ENCODE measurements around the gene CLDND2.
A peak's percentile ranks its signal among the peaks of the same experiment; 100 is the strongest.

The CLDND2 gene

DNA sequence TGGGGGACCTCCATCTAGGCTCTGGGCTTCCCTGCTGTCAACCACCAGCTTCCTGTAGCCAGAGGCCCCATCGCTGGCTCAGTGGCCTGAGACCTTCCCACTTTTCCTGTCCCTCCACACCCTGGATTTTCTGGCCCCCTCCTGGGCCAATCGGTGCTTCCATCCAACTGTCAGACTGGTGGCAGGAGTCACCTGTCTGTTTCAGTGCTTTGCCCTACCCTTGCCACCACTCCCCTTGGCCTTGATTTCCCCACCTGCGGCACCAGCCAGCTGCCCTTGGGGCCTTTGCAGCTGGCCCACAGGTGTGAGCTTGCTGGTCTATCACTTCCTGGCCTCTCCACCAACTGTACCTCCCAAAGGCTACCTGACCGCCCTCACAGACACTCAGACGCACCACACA, 39.4 kb downstream of the CLDND2 start:
- DNase-seq: no peak

DNA sequence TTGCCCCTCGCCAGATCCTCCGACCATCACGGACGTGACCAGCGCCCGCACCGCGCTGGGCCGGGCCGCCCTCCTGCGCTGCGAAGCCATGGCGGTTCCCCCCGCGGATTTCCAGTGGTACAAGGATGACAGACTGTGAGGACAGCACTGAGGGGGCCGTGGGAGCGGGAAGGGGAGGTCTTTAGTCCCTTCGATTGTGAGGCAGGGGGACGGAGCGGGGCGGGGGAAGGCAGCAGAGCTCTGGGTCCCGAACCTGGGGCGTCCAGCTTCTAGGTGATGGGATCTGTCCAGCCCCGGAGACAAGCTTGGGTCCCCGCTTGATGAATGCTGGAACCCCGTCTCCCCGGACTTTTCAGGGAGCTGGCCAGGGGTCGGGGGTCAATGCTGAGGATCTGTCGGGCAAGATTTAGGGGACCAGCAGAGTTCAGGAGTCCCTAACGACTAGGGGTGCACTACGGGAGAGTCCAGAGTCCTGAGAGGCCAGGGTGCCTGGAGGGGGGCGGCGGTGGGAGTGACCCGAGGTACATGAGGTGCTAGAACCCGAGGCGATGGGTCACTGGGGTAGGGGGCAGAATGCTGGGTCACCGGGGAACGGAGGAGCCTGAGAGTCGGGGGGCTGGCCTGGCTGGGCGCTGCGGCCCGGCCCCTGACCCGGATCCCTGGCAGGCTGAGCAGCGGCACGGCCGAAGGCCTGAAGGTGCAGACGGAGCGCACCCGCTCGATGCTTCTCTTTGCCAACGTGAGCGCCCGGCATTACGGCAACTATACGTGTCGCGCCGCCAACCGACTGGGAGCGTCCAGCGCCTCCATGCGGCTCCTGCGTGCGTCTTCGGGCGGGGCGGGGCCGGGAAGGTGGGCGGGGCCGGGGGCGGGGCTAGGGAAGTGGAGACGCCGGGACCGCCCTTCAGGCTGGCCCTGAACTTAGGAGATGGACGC, 41.5 kb downstream of the CLDND2 start:
- DNase-seq: peak; percentile 76

DNA sequence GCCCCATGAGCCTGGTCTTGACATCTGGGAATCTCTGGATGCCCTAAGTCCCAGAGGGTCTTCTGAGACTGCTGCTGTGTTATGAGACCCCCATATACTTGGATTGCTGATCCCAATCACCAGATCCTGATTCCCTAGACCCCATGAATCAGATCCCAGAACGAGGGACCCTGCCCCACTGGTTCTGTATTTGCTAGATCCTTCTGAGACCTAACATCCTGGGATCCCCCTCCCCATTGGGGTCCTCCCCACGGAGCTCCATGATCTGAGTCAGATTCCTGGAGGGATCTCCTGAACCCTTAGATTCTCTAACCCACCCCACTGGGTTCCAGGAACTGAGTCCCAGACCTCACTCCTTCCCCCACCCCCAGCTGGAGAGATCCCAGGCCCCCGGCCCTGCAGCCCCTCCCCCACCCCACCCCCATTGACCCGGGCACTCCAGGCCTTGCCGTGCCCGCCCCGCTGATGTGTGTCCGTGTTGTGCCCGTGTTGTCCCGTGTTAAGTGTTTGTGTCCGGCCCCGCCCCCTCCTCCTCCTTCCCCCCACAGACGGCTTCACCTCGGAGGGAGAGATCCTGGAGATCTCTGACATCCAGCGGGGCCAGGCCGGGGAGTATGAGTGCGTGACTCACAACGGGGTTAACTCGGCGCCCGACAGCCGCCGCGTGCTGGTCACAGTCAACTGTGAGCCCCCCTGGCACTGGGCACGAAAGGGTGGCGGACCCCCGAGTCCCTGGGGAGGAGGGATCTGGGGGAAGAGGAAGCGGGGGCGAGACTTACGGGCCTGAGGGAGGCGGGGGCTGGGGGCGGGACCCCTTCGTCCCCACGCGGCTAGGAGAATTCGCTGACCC, 42.4 kb downstream of the CLDND2 start:
- no peak for DNase-seq

DNA sequence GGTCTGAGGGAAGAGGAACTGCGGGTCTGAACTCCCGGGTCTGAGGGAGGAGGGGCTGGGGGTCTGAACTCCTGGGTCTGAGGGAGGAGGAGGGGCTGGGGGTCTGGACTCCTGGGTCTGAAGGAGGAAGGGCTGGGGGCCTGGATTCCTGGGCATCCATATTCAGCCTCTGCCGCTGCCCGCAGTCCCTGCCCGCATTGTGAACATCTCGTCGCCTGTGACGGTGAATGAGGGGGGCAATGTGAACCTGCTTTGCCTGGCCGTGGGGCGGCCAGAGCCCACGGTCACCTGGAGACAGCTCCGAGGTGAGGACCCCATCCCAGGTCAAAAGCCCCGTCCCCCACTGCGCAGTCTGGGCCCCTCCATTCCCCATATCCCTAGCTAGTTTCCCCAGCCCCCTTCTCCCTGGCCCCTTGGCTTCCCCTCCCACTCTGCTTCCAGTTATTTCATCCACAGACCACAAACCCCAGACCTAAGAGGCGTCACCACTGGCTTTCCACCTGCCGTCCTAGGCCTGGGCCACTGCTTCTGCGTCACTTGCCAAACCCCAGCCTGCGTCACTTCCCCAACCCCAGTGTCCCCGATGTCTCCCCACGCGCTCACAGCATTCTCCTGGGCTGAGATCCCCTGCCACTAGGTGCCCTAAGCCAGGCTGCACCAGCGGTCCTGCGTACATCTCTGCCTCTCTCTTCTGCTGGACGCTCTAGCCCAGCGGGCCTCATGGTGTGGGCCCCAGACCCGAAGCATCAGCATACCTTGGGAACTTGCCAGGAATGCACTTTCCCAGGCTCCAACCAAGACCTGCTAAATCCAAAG, 43.4 kb downstream of the CLDND2 start:
- DNase-seq: peak; percentile 30

DNA sequence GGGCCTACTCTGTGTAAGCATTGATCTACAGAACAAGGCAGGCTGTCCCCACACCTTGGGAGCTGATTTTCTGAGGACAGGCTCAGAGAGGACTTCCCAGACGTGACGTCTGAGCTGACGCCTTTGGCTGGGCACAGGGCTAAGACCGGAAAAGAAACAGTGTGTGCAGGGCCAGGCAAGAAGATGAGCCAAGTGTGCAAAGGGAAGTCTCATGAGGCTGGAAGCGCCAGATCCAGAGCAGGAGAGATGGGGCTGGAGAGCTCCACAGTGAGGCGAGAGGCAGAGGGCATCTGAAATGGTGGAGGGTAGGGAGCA, 44.7 kb downstream of the CLDND2 start:
- no peak for DNase-seq

DNA sequence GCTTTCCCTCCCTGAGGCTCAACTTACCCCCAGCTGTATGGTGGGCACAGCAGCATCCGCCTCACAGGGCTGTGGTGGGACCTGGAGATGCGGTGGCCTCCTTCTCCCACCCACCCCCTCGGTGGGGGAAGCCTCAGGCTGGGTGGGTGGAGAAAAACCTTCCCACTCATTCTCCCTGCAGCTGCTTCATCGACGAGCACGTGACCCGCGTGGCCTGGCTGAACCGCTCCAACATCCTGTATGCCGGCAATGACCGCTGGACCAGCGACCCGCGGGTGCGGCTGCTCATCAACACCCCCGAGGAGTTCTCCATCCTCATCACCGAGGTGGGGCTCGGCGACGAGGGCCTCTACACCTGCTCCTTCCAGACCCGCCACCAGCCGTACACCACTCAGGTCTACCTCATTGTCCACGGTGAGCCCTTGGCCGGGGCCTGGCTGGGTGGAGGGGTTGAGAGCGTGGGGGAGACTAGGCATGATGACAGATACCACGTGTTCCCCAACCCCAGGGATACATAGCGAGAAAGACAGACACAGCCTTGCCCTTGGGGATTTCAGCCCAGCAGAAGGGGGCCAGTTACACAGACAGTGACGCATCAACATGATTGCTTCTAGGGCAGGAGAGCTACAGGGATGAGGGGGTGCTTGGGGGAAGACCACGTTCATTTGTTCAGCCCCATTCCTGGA, 45.2 kb downstream of the CLDND2 start:
- DNase-seq: no peak

DNA sequence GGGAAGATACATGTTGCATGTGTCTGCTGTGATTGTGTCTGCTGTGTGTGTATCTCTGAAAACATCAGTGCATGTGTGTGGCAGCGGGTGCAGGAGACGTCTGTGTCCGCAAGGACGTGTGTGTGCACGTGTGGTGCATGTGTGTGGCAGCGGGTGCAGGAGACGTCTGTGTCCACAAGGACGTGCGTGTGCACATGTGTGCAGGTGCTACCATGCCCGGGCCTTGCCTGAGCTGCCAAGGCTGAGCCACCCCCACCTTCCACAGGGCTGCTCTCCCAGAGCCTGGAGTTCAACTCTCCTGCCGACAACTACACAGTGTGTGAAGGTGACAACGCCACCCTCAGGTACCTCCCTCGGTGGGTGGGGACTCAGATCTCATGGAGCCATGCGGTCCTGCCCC, 47.0 kb downstream of the CLDND2 start:
- DNase-seq: no peak

DNA sequence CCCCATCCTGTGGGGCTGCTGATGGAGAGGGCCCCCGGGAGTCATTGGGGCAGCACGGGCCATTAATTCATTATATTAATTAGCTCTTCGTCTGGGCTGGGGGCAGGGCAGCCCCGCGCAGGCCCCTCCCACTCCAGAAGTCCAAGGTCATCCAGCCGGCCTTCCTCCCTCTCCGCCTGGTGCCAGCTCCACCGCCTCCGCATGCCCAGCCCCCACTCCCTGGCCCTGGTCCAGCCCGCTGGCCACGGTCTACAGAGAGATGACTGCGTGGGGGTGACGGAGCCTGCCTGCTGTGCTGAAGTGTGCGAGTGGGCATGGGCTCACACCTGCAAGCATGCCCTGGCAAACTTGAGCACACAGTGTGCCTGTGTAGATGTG, 48.5 kb downstream of the CLDND2 start:
- DNase-seq: no peak

DNA sequence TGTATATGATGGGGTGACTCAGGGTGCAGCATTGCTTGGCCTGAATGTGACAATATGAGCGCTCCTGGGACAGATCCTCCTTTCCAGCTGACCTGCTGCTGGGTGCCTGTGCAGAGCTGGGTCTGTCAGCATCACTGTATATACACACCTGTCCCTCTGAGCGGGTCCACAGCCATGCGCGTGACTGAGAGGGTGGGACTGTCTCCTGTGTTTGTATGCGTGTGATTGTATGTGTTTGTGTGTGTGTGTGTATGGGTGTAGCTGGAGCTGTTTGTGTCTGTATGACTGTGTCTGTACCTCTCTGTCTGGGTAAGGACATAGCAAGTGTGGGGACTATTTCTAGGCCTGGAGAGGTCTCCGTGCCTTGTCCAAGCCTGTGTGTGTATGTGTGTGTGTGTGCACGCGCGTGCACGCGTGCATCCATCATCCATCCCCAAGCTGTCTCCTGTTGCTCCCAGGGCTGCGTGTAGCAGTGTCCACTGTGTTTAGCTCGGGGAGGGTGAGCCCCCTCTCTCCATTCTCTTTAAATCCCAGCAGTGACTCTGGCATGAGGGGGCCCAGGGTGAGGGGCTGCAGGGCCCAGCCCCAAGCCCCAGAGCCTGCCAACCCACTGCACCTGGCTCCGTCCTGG, 49.0 kb downstream of the CLDND2 start:
- DNase-seq: no peak

DNA sequence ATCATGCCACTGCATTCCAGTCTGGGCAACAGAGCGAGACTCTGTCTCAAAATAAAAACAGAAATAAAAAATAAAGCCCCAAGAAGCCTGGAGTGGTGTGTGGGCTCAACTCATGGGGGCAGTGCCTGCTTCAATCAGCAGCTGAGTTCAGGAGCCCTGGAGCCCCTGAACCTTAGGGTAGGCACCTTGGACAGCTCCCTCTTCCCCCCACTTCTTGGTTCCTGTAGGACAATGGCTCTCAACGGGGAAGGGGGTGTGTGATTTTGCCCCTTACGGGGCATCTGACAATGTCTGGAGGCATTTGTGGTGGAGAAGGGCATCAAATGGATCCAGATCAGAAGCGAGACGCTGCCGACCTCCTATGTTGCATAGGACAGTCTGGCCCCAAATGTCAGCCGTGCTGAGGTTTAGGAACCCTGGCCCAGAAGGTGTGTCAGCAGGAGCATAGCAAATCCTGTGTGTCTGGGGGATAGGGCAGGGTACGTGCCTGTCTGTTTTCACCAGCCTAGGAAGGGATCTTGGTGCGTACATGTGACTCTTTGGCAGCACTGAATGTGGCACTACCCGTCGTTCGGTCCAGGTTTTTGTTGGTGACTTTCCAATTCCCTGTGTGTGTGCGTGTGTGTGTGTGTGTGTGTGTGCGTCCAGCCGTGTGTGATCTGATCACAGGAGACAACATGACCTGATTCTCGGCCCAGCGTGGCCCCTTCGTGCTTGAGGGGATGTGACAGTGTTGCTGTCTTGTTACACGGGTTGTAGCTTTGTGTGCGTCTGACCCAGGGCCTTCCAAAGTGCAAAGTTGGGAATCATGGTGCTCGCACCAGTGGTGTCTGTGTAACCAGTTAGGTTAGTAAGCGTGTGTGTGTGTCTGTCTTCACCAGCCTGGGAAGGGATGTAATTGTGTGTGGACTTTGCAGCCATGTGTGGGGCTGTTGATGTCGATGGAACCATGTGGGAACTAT, 49.8 kb downstream of the CLDND2 start:
- no peak for DNase-seq

DNA sequence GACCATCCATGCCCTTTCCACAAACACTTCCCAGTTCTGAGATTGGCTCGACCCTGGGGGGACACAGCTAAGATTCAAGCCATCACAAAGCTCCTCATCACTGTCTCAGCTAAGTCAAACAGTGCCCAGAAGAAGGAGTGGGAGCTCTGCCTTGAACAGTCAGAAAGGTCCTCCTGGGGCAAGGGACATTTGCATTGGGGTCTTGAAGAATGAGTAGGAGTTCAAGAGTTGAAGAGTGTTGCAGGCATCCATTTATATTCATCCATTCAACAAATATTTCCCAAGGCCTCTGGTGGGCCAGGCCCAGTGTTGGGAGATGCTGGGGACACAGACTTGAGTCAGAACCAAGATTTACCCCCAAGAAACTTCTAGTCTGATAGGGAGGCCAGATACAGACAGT, 50.8 kb downstream of the CLDND2 start:
- DNase-seq: no peak

DNA sequence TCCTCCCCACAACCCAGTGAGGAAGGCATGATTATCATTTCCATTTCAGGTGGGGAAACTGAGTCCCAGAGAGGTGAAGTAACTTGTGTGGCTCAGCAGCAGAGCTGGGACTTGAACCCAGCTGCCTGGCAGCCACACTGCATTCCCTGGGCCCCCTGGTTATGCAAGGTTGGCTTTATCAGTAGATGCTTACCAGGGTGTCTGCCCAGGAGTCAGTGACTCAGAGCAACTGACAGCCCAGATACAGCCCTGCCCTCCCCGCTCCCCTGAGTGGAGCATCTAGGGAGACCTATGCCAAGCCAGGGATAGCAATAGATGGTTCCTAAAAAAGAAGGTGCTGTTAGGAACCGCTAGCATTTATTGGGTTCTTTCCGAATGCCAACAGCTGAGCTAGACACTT, 51.4 kb downstream of the CLDND2 start:
- DNase-seq: no peak

Data from stimulated activated CD4-positive, alpha-beta T cell treated with anti-CD3 and anti-CD28 coated beads, Interleukin-15, amount 100 ng/mL, for 24 hours (primary cell).